ENCODE results near the gene TERT.

TERT gene

DNA sequence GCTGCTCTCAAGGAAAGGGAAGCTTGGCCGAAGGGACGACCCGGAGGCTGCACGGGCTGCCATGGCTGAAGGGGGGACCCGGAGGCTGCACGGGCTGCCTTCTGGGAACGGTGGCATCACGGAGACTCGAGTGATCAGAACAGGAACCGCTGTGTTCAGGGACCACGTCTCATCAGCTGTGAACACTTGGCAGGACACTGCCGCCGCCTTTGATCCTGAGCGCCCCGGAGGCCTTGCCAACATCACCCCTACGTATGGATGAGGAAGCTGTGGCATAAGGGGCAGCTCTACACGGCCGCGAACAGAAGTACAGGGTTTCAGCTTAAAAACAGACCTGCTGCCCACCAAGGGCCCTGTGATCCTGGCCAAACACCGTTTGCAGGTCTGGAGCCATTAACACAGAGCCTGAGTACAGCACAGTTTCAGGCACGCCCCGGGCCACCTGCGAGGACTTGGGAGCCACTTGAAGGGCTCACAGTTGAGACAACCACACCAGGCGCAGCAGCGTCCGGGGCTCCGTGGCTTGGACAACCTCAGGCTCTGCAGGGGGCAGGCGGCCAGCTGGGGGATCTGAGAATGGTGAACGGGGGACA, 23.9 kb upstream of the TERT start:
- DNase-seq (ENCODE audit: low read depth): no peak

DNA sequence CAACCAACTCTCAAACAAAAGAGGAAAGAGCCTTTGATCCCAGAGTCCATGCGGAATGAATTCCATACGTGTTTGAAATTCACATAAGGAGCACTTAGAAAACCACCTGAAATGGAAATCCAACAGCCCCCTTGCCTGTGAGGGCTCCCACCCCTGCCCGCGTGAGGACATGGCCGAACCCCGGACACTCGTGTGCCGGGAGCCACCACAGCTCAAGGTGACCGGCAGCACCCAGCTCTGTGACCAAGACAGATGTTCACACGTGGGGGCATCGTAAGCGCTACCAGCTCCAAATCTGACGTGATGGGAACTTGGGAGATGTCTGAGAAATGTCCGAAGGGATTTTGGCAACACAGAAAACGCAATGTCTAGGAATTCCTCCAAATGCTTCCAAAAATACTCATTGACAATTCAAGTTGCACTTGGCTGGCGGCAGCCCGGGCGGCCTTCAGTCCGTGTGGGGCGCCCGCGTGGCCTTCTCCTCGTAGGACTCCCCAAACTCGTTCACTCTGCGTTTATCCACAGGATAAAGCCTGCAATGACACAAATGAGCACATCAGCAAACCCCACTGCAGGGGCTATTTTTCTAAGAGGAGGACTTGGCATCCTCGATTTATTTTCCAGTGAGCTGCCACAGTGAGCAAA, 23.2 kb upstream of the TERT start:
- no peak for DNase-seq (ENCODE audit: low read depth)

DNA sequence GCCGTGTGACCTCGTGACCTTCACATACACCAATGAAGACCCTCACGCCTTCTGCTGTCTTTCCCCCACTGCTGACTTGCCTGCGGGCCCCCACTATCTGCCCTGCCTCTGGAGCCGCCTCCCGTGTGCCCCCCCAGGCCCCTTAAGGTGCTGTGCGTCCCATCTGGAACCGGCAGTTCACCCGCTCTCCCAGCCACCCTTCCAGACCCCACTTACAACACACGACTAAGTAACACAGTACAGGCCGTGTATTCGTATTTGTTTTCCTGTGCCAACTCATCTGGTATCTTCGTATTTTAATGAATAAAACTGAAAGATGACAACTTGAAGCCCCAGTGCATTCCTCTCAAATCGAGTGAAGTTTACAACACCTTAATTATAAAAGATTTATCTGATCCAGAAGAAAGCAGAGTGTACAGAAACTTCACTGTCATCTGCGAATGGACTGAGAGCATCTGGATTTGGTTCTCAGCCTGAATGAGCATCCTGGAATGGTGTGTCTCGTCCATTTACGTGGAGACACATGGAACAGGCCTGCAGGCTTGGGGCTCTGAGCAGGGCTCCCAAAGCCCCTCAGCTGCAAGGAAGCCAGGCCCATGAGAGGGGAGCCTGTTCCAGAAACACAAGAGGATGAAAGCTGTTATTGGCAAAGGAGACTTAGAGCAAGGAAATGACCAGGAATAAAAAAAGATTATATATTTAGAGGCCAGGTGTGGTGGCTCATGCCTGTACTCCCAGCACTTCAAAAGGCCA, 21.9 kb upstream of the TERT start:
- no peak for DNase-seq (ENCODE audit: low read depth)

DNA sequence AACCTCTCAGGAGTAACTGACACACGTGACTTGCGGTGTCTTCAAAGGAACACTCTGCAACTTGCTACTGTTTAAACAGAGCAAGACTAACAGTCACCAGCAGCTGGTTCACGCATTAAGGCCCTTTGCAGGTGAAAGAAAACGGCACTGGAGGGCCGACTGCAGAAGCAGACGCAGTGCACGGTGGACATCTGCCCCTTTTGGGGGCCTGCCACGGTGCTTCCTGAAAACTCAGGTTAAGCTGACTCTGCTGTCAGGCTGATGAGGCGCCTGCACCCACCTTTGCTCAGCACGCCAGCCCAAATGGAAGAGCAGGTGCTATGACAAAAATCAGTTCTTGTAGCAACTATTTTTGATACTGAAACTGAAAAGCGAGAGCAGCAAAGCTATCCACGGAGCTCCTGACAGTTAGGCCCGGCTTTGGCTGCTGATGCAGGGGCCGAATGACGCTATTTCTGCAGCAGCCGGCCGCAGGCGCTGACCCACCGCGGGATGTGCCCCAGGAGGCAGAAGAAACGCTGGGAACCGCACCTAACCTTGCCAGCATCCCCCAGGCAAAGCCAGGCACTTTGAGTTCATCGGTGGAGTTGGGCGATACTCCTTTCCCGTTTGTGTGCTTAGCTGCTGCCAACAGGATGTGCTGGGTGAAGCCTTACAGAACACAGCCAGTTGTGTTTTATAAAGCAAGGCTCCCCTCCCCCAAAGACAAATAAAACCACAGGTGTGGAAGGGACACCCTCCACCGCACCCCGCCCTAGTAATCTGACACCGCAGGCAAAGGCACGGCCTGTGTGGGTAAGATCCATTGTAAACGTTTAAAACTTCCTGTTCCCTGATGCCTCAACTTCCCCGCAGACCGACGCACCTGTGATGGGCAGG, 21.1 kb upstream of the TERT start:
- peak; percentile 26 for DNase-seq (ENCODE audit: low read depth)

- DNase-seq (ENCODE audit: low read depth): no peak
These were observed 20.3 kb upstream of the TERT start for GRCh38 chr5:1315018-1315708.

- DNase-seq (ENCODE audit: low read depth): no peak
These were observed 19.7 kb upstream of the TERT start for GRCh38 chr5:1314564-1314982.

GRCh38 chr5:1312993-1313833, 18.3 kb upstream of the TERT start:
- DNase-seq (ENCODE audit: low read depth): no peak

DNA sequence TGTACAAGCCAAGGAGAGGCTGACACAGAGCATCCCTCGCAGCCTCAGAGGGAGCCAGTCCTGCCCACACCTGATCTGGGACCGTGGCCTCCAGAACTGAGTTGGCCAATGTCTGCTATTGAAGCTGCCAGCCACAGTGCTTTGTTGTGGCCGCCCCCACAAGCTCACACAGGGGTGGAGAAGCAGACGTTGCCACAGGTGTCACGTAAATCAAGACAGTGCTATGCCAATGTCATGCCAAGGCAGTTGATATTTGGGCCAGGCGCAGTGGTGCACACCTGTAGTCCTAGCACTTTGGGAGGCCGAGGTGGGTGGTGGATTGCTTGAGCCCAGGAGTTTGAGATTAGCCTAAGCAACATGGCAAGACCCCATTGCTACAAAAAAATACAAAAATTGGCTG, 17.3 kb upstream of the TERT start:
- DNase-seq (ENCODE audit: low read depth): peak; percentile 19

DNA sequence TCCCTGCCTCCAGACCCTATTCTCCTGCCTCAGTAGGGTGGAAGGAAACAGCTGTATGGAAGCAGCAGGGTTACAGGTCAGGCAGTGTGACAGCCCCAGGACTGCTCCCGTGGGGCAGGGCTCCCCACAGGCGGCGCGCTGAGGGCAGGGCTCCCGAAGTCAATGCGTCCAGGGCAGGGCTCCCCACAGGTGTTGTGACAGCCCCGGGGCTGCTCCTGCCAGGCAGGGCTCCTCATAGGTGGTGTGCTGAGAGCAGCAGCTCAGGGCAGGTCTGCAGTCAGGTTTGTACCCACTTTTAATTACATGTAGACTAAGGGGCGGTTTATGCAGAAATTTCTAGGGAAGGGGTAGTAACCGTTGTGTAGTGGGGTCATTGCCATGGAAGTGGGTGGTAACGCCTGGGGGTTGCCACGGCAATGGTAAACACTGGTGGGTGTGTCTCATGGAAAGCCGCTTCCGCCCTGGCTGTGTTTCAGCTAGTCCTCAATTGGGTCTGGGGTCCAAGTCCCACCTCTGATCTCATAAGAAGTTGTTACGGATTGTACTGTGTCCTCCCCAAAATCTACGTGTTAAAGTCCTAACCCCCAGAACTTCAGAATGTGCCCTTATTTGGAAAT, 16.7 kb upstream of the TERT start:
- DNase-seq (ENCODE audit: low read depth): no peak

GRCh38 chr5:1310118-1310517, 15.2 kb upstream of the TERT start:
- DNase-seq (ENCODE audit: low read depth): no peak

- no peak for DNase-seq (ENCODE audit: low read depth)
These were observed 9.2 kb upstream of the TERT start for GRCh38 chr5:1304033-1304432.

DNA sequence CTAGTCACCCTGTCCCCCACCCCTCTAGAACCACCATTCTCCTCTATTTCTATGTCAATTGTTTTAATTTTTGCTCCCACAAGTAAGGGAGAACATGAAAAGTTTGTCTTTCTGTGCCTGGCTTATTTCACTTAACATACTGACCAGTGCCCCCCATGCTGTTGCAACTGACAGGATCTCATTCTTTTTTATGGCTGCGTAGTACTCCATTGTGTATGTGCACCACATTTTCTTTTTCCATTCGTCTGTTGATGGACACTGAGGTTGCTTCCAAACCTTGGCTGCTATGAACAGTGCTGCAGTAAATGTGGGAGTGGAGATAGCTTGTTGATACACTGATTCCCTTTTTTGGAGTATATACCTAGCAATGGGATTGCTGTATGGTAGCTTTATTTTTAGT, 7.4 kb upstream of the TERT start:
- DNase-seq (ENCODE audit: low read depth): no peak

- no peak for DNase-seq (ENCODE audit: low read depth)
These were observed 5.8 kb upstream of the TERT start for GRCh38 chr5:1300581-1301083.

- DNase-seq (ENCODE audit: low read depth): no peak
These were observed 5.1 kb upstream of the TERT start for GRCh38 chr5:1299961-1300360.

DNA sequence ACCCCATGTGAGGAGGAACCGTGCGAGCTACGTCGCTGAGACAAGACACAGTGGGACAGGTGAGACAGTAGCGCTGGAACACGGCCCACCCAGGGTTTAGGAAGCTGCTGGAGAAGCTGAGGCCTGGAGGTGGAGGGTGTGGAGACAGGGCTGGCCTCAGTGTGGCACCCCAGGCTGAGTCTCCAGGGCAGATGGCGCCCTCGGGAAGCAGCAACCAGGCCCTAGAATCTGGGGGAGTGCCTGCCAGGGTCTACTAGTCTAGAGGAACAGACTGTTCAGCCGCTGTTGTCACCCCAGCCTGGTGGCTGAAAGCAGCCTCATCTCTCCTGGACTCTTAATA, 4.6 kb upstream of the TERT start:
- DNase-seq (ENCODE audit: low read depth): no peak

GRCh38 chr5:1298723-1299510, 4.0 kb upstream of the TERT start:
- no peak for DNase-seq (ENCODE audit: low read depth)

GRCh38 chr5:1298067-1298551, 3.2 kb upstream of the TERT start:
- no peak for DNase-seq (ENCODE audit: low read depth)

- no peak for DNase-seq (ENCODE audit: low read depth)
These were observed 2.4 kb upstream of the TERT start for GRCh38 chr5:1297243-1297642.

GRCh38 chr5:1295650-1296037, 776 bp upstream of the TERT start:
- DNase-seq (ENCODE audit: low read depth): no peak

All from stimulated activated CD4-positive, alpha-beta T cell treated with anti-CD3 and anti-CD28 coated beads, Interleukin-2, amount 100 ng/mL, for 4 hours (primary cell).